Stimulated activated CD8-positive, alpha-beta memory T cell treated with anti-CD3 and anti-CD28 coated beads, Interleukin-12 subunit alpha, Interleukin-12 subunit beta, amount 100 ng/mL, for 24 hours (primary cell): Measurements from ENCODE around the gene PTPRN2.

Experiments
- DNase-seq: peaks from one replicate; pipeline ENCODE4 v3.0.0-alpha.2; 2020; ENCODE audit errors: extremely low read depth

The PTPRN2 gene

DNA sequence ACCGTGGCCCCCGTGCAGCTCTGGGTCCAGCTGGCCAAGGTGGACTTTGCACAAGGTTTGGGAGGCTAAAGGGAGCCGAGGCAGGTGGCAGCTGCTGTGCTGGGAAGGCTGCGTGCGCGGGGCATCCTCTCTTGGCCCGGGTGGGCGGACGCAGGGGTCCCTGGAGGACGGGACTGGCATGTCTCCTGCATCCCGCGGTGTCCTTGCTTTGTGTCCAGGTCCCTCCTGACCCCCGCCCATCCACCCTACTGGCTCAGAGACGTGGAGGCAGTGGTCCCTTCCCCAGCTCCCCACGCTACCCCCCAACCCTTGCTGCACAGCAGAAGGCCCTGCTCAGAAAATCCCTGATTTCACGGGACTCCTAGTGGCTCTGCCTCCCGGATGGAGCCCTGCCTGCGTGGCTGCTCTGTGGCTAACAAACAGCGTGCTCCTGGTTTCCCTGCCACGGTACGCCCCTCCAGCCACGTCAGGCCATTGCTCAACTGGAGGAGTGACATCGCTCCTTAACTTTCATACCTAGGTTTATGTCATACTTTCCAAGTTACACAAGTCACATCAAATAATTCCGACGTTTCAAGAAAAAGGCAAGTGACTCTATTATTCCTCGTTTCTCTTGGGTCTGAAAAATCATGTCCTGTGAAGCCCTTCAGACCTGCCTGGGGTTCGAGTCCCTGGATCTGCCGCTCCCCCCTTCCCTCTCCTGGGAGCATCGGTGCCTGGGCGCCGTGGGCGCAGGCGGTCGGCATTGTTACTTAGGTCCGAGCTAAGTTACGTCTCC is 829.0 kb downstream of the PTPRN2 start:
- DNase-seq = no peak

DNA sequence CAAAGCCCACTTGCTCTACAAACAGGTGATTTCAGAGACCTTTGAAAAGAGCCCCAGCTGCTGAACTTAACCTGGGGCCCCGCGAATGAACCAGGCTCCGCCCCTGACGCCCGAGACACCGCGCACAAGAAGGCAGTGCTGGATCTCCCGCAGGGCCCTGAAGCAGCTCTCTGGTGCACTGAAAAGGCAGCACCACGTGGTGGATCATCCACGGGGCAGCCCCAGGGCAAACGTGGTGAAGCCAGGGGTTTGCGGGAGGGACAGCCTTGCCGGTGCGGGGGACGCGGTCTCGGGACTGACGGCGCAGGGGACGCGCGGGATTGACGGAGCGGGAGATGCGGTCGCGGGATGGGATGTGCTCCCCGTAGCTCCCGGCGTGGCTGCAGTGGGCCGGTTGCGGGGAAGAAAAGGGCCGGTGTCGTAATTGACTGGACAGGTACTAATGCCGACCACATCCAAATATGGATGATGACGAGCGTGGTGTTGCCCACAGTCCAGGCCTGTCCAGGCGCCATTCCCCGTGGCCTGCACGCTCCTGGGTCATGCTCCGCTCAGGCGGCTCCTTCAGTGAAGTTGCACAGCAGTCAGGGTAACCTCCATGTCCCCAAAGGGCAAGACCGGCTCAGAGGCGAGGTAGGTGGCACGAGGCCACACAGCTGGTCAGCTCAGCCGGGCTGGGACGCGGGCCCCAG is 829.7 kb downstream of the PTPRN2 start:
- DNase-seq = no peak

DNA sequence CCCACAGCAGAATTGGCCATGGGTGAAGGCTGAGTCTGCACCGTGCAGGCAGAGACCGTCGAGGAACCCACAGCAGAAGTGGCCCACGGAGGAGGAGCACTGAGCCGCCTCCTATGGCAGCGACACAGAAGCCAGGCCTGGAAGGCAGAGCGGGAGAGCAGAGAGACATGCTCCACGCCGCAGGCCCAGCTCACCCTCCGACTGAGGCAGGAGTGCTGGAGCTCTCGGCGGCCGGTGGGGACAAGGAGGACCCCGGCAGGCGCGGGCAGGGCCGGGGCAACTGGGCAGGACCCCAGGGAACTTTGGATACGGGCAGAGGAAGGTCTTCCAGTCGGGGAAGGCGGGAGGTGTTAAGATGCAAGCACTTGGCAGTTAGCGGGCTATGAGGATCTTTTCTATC is 830.4 kb downstream of the PTPRN2 start:
- no peak for DNase-seq

DNA sequence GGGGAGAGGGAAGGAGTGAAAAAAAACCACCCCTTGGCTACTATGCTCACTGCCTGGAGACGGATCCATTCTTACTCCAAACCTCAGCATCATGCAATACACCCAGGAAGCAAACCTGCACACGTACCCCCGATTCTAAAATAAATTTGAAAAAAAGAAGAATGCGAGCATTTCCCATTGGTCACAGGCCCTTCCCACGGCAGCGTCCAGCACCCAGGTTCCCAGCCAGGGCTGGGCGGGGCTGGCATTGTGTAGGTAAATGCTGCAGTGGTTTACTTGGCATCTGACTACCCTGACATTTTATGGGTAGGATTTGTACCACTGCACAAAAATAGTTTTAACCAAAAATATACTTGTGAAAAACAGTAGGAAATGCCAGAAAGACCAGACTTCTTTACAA is 831.9 kb downstream of the PTPRN2 start:
- no peak for DNase-seq

DNA sequence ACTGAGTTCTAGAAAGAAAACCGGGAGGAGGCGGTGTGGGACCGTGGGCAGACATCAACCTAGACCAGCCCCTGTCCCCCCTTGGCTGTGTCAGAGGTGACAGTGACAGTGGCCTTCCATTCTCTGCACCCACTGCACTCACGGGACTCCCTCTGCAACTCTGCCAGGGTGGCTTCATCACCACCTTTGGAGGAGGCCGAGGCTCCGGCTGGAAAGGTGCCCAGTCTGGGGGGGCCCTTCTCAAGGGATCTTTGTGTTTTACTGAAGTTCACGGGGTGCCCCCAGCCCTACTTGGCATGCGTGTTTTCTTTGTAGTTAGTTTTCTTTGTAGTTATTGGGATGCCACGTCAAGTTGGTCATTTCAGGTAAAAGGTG is 833.2 kb downstream of the PTPRN2 start:
- no peak for DNase-seq

DNA sequence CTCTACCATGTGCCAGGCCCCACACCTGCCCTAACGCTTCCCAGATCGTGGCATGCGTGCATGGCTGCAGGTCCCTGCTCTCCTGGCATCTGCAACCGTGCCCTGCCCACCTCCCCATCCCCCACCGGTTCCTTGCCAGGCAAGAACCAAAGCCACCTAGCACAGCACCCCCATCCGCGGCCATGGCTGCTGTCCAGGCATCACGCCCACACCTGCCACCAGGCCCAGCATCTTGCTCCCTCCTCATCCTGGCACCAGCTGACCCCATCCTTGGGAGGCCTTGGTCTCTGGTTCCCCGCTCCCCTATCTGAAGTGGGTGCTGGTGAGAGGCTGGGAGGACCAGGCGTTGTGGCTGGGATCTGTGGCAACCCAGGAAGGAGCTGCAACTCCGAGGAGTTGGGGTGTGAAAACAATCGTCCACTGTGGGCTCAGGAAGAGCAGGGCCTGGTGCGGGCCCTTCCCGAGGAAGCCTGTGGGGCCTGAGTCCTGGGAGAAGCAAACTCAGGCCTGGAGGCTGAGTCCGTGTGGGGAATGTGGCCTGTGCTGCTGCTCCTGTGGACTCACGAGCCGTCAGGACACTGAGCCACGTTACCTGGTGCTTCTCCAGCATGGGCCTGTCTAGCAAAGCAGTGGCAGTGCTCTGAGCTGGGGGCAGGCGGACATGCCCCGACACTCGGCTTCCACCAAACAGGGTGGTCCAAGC is 833.8 kb downstream of the PTPRN2 start:
- DNase-seq = no peak

DNA sequence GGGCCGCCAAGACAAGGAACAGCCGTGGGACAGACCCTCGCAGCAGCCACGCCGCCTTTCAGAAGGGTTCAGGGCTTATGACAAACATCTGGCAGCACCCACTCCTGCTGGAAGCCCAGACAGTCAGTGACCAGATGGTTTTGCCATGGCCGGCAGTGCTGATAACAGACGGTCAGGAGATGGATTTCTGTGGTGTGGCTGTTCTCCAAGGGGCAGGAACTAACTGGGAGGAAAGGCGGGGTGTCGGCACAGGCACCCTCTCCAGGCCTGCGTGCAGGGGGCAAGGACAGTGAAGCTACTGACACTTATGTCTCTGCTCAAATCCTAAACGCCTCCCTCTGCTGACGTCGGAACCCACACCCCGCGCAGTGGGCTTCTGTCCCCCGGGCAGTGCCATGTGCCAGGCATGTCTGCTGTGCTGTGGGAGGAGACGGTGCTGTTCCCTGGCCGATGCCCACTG is 834.8 kb downstream of the PTPRN2 start:
- no peak for DNase-seq

DNA sequence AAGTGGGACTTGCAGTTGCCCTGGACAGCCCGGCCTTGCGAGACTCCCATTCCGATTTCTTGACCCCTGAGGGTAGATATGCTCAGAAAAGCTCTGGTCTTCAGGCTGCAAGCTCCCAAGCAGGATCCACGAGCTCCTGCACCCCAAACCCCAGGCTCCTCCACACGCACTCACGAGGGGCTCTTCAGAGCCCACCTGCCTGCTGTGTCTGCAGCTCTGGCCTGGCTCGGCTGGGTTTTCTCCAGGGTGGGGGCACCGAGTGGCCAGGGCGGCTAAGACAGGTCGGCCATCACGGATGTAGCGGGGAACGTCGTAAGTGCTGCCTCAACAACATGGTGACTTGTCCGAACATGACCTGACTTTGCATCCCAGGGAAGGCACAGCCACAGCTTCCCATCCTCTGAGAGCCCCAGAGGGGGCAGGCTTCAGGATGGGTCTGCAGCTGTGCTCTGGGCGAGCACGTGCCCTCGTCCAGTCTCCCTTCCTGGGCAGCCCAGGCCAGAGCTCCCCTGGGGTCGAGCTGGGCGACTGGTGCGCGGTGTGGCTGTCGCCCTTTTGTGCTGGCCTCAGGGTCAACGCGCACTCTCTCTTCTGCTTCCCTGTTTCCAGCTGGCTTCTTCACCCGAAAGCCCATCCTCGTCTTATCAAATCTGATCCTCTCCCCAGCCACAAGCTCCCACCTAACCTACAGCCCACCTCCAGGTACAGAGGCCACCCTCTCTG is 835.5 kb downstream of the PTPRN2 start:
- DNase-seq = no peak

DNA sequence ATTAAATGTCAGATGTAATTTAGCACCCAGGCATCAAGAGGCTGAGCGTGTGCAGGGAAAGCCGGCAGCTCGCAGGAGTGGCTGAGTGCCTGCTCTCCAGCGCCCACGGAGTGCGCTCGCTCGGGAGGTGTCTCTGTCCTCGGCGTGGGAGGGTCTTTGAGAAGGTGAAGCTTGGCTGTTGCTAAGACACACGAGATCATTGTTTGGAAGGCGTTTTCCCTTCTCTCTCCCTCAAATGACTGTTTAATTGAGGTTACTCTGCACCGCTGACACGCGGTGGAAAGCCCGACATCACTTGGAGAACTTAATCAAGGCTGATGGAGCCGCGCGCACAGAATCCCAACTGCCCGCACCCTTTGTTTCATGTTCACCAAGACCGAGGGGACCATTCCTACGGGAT is 836.2 kb downstream of the PTPRN2 start:
- DNase-seq = no peak

DNA sequence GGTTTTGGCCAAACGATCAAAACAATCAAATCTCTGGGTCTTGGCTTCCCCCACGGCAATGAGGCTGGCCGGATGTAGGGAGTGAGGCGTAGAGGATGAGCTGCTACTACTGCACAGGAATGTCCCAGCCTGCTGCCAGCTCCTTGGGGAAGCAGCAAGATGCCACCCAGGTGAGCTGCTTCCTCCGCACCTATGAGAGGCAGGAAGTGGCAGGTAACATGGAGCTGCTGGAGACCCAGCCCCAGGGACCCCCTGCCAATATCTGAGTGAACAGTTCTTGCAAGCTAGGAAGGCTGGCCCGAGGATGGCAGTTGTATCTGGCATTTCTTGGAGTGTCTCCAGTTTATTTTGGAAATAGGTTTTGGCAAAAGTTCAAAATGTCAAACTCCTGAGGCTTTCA is 837.3 kb downstream of the PTPRN2 start:
- no peak for DNase-seq

DNA sequence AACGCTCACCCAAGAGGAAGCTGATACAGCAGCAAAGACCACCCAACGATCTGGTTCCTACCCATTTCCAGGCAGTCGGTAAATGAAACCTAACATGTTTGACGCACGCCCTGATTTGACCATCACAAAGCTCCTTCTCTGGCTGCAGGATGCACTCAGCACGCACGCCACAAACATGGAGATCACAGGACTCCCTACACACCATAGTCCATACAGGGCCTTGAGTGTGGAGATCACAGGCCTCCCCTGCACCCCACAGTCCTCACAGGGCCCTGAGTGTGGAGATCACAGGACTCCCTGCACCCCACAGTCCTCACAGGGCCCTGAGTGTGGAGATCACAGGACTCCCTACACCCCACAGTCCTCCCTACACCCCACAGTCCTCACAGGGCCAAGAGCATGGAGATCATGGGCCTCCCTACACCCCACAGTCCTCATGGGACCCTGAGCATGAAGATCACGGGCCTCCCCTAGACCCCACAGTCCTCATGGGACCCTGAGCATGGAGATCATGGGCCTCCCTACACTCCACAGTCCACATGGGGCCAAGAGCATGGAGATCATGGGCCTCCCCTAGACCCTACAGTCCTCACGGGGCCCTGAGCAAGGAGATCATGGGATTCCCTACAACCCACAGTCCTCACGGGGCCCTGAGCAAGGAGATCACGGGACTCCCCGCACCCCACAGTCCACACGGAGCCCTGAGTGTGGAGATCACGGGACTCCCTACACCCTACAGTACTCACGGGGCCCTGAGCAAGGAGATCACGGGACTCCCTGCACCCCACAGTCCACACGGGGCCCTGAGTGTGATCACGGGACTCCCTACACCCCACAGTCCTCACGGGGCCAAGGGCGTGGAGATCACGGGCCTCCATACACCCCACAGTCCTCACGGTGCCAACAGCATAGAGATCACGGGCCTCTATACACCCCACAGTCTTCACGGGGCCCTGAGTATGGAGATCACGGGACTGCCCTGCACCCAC is 841.6 kb downstream of the PTPRN2 start:
- DNase-seq = no peak

DNA sequence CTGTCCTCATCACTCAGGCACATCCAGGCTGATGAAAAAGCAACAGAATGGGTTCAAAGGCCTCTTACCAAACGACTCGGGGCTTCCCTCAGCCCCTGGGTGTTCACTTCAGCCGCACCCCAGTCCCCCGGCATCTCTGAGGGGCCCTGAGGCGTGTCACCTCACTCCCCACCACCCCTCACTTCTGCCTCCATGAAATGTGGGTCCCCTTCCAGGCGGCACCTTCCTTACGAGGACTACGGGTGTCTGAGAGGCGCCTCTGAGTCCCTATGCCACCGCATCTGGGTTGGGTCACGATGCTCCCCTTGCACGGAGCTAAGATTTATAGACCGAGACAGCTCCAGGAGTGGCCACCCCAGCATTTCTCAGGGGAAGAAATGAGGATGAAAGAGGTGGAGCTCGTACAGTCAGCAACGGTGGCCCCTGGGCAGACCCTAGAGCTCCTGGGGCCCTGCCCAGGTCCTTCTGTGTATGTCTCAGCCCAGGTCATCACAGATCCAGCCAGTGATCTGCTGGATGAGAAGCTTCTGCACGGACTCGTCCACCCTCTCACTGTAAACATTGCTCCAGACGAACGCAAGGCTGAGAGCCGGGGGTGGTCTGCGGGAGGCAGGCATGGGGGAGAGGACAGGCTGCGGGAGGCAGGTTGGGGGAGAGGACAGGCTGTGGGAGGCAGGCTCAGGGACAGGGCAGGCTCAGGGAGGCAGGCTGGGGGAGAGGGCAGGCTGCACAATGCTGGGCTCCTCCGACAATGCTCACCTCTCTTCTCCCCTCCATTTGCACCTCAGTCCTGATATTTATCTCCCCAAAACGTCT is 842.6 kb downstream of the PTPRN2 start:
- DNase-seq = no peak

DNA sequence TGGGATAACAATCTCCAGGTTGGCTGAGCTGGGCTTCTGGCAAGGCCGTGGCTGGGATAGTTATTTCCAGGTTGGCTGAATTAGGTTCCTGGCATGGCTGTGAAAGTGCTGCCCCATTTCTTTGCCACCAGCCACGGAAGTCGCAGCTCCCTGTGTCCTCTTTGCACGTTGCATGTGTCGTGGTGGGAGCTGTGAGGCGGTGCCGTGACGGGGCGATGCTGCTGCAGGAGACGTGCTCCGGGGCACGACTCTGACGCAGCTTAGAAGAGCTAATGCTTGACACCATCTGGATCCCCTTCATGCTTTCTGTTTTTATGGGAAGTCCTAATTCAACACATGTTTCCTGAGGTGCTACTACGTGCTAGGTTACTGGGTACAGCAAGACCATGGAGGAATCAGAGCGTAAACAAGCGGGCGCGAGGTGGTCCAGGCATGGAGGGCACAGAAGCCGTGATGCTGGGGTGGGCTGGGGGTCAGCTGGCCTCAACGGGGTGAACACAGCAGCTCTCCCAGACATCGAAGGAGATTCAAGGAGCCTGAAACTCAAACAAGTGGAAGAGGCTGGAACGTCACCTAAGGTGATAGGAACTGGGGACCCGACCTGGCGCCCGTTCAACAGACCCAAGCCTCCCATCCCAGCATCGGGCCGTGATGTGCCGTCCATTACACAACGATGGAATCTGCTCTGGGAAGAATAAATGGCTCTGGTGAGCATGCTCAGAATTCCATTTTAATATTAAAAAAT is 843.7 kb downstream of the PTPRN2 start:
- no peak for DNase-seq

DNA sequence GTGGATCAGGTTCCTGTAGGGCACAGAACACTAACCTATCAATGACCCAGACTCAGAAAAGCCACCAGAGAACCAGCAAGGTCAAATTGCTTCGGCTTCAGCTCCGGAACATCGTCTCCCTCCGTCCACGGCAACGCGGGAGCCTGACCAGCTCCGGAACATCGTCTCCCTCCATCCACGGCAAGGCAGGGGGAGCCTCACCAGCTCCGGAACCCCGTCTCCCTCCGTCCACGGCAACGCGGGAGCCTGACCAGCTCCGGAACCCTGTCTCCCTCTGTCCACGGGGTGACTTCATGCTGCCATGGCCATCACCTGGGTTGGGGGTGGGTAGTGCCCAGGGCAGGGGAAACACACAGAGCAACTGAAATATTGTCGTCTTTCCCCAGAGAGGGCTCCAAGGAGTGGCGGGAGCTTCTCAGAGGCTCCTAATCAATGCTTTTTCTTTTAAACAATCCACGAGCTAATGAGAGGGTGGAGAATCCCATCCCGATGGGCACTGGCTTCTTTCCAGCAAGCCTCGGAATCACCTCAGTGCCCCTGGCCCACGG is 847.3 kb downstream of the PTPRN2 start:
- no peak for DNase-seq

DNA sequence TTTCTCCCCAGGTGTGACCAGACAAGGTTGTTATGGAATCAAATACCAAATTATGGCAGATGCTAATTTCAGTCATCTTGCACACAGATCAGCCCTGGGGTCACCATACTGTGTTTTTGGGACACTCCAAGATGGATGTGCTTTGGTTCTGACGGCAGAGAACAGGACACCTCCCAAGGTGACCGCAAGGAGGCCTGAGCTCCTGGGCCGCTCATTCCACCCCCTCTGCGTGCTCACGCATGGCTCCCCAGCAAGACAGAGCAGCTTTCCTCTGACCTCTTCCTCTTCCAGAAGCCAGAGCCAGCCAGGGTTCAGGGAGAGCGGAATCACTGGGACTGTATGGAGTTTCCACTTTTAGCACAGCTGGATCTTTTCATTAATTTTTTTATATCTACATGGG is 848.0 kb downstream of the PTPRN2 start:
- DNase-seq = no peak

DNA sequence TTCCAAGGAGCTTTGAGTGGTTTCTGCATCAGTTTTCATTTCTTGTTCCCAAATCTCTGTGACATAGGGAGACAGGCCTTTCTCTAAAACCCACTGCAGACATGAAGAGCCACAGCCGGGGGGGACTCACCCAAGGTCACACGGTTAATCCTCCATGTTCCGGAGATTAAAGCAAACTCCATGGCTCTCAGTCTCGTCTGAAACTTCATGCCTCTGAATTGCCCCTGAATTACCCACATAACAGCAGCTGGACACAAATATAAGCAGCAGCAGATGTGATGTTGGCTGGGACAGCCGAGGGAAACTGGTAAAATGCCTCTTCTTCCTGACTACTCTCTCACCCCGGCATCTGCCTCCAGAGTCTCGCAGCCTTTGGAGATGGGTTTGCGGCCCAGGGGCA is 848.6 kb downstream of the PTPRN2 start:
- DNase-seq = no peak

DNA sequence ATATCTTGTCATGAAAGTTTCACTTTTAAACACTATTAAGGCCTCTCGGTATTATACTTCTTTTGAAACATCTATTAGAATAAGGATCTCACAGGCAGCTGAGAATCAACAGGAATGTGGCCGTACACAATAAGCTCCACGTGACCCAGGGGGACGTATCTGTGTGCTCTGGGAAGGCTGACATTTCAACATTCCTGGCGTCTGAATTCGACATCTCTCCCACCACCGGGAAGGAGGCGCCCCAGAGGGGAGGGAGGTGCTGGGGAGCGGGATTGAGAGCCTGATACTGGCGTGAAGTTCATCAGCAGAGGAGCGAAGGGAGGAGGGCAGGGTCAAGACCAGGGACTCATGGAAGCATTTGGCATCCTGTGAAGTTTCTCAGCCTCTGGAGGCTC is 849.6 kb downstream of the PTPRN2 start:
- DNase-seq = no peak

DNA sequence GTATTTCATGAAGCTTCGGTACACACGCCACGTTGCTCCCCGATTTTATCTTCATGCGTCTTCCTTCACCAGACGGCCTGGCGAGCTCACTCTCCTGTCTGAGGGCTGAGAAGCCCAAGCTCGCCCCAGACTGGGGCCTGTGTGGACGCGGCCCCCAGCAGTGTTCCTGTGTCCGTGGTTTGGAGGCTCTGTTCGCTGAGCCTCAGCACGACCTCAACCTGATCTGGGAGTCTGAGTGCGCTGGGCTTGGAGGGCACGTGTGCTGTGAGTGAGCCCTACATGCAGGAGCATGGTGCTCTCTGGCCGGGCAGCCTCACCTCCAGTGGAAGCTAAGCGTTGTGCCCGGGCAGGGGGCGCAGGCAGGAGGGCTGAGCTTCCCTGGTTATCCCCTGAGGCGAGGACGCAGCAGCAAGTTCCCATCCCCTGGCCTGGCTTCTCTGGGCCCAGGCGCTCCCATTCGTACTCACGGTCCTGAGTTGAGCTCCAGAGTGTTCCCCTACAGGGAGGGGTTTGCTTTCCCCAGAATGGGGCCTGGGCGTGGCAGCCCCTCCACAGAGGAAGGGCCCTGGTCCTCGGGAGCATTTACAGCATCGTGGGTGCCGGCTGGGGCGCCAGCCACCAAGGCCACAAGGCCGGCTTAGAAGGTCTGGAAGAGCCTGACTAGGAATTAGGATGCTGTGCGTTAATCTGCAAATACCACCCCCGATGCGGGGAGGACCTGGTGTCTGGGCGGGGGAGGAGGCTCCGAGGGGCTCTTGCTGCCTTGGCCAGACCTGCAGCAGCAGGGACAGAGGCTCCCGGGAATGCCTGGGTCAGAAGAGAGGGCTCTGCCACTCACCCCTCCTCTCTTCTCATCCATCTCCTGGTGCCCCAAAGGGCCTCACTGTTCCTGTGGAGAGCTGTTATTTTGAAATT is 850.2 kb downstream of the PTPRN2 start:
- no peak for DNase-seq
